PC-3 (cell line): Measurements from ENCODE around the gene CDKN2B-AS1. TPM values are rescaled to one million over a fixed set of nuclear protein-coding genes. Genes with fewer than 3 reads are reported as not detected.

ENCODE experiments used
- ATAC-seq: fragments of 200-7000 bp; cut with Tn5 transposase; 2 replicates; pipeline ENCODE4 v1.9.1; 2020; ENCODE audit warnings: mild to moderate bottlenecking, moderate library complexity
- BruUV-seq: library from RNA; stranded (reverse); fragments of 400-500 nt; replicated peaks from 2 replicates; lab custom pipeline; 2021; lab: Mats Ljungman, UMichigan
- CTCF ChIA-PET: fragments of 300-600 bp; sonication (Branson Sonifier 250); formaldehyde crosslinking; loops from one replicate; lab custom pipeline; 2022; ENCODE audit warnings: antibody characterized with exemption; lab: Charles Lee
- POLR2A ChIA-PET: fragments of 300-600 bp; sonication (Branson Sonifier 250); formaldehyde crosslinking; loops from one replicate; lab custom pipeline; 2022; ENCODE audit warnings: antibody characterized with exemption; ENCODE audit not compliant: unreplicated experiment; lab: Charles Lee
- DNase-seq: peaks from one replicate; pipeline ENCODE4 v3.0.0-alpha.2; 2015
- H2AFZ ChIP-seq: fragments of 300-600 bp; sonication (generic); 2 replicates; pipeline ENCODE4 v1.6.0; 2016; ENCODE audit warnings: antibody characterized with exemption, low read length
- H3F3A ChIP-seq: fragments of 300-600 bp; sonication (generic); one replicate; pipeline ENCODE4 v1.6.0; 2017; ENCODE audit warnings: antibody characterized with exemption, low read length, control low read depth, mild to moderate bottlenecking; ENCODE audit not compliant: unreplicated experiment
- H3K27ac ChIP-seq: fragments of 300-600 bp; sonication (generic); 2 replicates; pipeline ENCODE4 v1.5.1; 2016; ENCODE audit warnings: mild to moderate bottlenecking, low read length
- H3K27me3 ChIP-seq: fragments of 300-600 bp; sonication (generic); 2 replicates; pipeline ENCODE4 v1.6.1; 2016; ENCODE audit warnings: low read length, mixed read lengths
- H3K36me3 ChIP-seq: fragments of 300-600 bp; sonication (generic); 2 replicates; pipeline ENCODE4 v1.6.1; 2016; ENCODE audit warnings: low read depth, mixed run types, low read length, mixed read lengths
- H3K4me1 ChIP-seq: fragments of 300-600 bp; sonication (generic); 2 replicates; pipeline ENCODE4 v1.5.1; 2016; ENCODE audit warnings: low read length; ENCODE audit not compliant: insufficient read depth
- H3K4me2 ChIP-seq: fragments of 300-600 bp; sonication (generic); 2 replicates; pipeline ENCODE4 v1.6.0; 2016; ENCODE audit warnings: low read length
- H3K4me3 ChIP-seq: fragments of 300-600 bp; sonication (generic); 2 replicates; pipeline ENCODE4 v1.5.1; 2016; ENCODE audit warnings: mild to moderate bottlenecking, low read length, mixed read lengths
- H3K79me2 ChIP-seq: fragments of 300-600 bp; sonication (generic); 2 replicates; pipeline ENCODE4 v1.6.1; 2017; ENCODE audit warnings: low read length, mixed read lengths
- H3K9ac ChIP-seq: fragments of 300-600 bp; sonication (generic); 2 replicates; pipeline ENCODE4 v1.6.0; 2016; ENCODE audit warnings: mild to moderate bottlenecking, low read length
- H3K9me2 ChIP-seq: fragments of 300-600 bp; sonication (generic); replicated peaks from 2 replicates; pipeline ENCODE4 v1.6.1; 2016; ENCODE audit warnings: mixed run types, low read length, mixed read lengths
- H3K9me3 ChIP-seq: fragments of 300-600 bp; sonication (generic); 2 replicates; pipeline ENCODE4 v1.6.1; 2016; ENCODE audit warnings: low read length, mixed read lengths
- H4K20me1 ChIP-seq: fragments of 300-600 bp; sonication (generic); 2 replicates; pipeline ENCODE4 v1.6.1; 2016; ENCODE audit warnings: low read length, mixed read lengths
- EZH2 ChIP-seq: fragments of 300-600 bp; sonication (generic); IDR thresholded peaks from one replicate; pipeline ENCODE4 v1.6.1; 2017; ENCODE audit warnings: antibody characterized with exemption, mild to moderate bottlenecking, low read length; ENCODE audit not compliant: unreplicated experiment
- EZH2phosphoT487 ChIP-seq: fragments of 300-600 bp; sonication (generic); IDR thresholded peaks from 2 replicates; pipeline ENCODE4 v1.6.1; 2018; ENCODE audit warnings: mild to moderate bottlenecking, antibody characterized with exemption, low read length, borderline replicate concordance
- intact Hi-C: fragments of 100-400 bp; cut with micrococcal nuclease; formaldehyde crosslinking; loops from 2 replicates; pipeline ENCODE4 v1.9.0; 2023
- total RNA-seq: library from RNA; depleted of rRNA; stranded (reverse); fragments of >200 nt; gene quantifications from 2 replicates; pipeline ENCODE4 v1.2.3, GENCODE V29; 2014
- TF ChIP-seq, protein P1 (sequence below): fragments of 300-600 bp; sonication (generic); conservative IDR thresholded peaks from 2 replicates; pipeline ENCODE4 v1.5.1; 2017; ENCODE audit warnings: antibody characterized with exemption, low read depth, mild to moderate bottlenecking, low read length

Gene CDKN2B-AS1
- total RNA-seq, 1 experiment from 2014 or later, result 2.0 TPM

DNA sequence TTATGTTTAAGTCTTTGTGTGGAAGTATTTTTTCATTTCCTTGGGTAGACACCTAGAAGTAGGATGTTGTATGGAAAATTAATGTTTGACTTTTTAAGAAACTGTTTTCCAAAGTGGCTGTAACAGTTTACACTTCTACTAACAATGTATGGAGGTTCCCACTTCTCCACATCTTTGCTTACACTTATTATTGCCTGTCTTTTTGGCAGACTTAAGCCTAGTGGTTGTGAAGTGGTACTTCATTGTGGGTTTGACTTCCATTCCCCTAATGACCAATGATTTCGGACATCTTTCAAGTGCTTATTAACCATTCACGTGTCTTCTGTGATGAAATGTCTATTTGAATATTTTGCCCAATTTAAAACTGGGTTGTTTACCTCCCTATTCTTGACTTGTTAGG, 106.0 kb downstream of the CDKN2B-AS1 start:
- no peaks in the 10 kb centered on the region for H3K9me2 ChIP-seq
- no peaks in the 10 kb centered on the region for H3K79me2 ChIP-seq
- H2AFZ ChIP-seq, result no peak overlapping the region
- no peak overlapping the region for H3K4me3 ChIP-seq
- no peaks in the 10 kb centered on the region for H3K27me3 ChIP-seq
- intact Hi-C loops, result loop anchor here (5.0 kb wide), 1 partner anchor 48 kb away; no protein-coding TSS in a partner anchor
- H4K20me1 ChIP-seq, result no peaks in the 10 kb centered on the region
- ATAC-seq, result no peak
- BruUV-seq, result no TSS peak
- no peak overlapping the region for H3K9ac ChIP-seq
- no peak for TF ChIP-seq EZH2
- TF ChIP-seq, protein P1, sequence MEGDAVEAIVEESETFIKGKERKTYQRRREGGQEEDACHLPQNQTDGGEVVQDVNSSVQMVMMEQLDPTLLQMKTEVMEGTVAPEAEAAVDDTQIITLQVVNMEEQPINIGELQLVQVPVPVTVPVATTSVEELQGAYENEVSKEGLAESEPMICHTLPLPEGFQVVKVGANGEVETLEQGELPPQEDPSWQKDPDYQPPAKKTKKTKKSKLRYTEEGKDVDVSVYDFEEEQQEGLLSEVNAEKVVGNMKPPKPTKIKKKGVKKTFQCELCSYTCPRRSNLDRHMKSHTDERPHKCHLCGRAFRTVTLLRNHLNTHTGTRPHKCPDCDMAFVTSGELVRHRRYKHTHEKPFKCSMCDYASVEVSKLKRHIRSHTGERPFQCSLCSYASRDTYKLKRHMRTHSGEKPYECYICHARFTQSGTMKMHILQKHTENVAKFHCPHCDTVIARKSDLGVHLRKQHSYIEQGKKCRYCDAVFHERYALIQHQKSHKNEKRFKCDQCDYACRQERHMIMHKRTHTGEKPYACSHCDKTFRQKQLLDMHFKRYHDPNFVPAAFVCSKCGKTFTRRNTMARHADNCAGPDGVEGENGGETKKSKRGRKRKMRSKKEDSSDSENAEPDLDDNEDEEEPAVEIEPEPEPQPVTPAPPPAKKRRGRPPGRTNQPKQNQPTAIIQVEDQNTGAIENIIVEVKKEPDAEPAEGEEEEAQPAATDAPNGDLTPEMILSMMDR, result 0 out of 2 replicates have a peak, but pooled peaks have one; percentile 25
- H3K4me2 ChIP-seq, result no peak overlapping the region
- no peaks in the 10 kb centered on the region for H3K36me3 ChIP-seq
- no peak overlapping the region for H3K27ac ChIP-seq
- DNase-seq, result no peak
- H3K9me3 ChIP-seq, result no peaks in the 10 kb centered on the region
- ChIA-PET POLR2A (no interaction called here), CTCF (no interaction called here)
- H3F3A ChIP-seq, result no peaks in the 10 kb centered on the region
- H3K4me1 ChIP-seq, result peaks cover 46% of the 10 kb centered on the region

DNA sequence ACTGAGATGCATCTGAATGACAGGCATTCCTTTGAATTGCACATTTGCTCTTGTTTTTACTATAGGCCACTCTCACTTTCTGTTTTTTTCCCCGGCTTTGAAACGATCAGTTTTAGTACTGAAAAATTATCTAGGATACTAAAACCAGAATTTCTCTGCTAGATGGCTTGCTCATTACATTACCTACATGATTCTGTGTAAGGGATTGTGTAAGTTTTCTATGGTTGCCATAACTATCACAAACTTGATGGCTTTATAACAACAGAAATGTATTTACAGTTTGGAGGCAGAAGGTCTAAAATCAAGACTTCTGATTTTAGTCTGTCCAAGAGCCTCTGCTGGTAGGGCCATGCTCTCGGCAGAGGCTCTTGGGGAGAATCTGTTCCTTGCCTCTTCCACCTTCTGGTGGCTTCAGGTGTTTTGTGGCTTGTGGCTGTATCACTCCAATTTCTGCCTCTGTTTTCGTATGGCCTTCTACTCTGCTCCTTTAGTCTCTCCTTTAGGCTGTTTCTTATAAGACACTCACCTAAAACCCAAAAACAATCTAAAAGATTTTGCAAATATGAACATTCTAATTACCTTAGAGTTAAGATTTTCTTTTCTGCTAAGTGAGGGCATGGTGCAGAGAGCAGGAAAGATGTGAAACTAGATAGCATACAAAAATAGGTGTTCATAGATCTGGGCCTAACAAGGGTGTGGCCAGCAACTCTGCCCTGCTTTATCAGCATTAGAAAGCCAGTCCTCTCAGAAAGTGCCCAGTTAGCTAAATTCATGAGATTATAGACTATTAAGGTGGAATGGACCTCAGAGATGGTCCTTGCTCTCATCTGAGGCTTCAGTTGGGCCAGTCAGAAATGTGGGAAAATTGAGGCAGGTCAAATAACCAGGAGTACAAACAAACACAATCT, 107.8 kb downstream of the CDKN2B-AS1 start:
- no peaks in the 10 kb centered on the region for H3K9me2 ChIP-seq
- peak overlapping the region; percentile 95 for H3K27ac ChIP-seq
- H3K79me2 ChIP-seq, result no peaks in the 10 kb centered on the region
- intact Hi-C loops, result loop anchor here (2.0 to 5.0 kb wide), 2 partner anchors 50 to 136 kb away; no protein-coding TSS in a partner anchor
- no peaks in the 10 kb centered on the region for H3K27me3 ChIP-seq
- DNase-seq, result peak; percentile 41
- ChIA-PET POLR2A (interaction anchor here (0.6 to 1.0 kb wide), 3 partner anchors 18 to 93 kb away, joined by 4 to 11 read pairs (median 7); partner anchors contain the start of gene CDKN2B), CTCF (no interaction called here)
- TF ChIP-seq, protein P1, result no peak
- TF ChIP-seq EZH2, result no peak
- no peak for TF ChIP-seq EZH2phosphoT487
- BruUV-seq, result TSS peak; percentile 94
- H3K4me1 ChIP-seq, result peaks cover 46% of the 10 kb centered on the region
- no peaks in the 10 kb centered on the region for H3K9me3 ChIP-seq
- peak overlapping the region; percentile 49 for H3K4me2 ChIP-seq
- peak; percentile 53 for ATAC-seq
- H3F3A ChIP-seq, result no peaks in the 10 kb centered on the region
- no peak overlapping the region for H2AFZ ChIP-seq
- H4K20me1 ChIP-seq, result no peaks in the 10 kb centered on the region
- no peaks in the 10 kb centered on the region for H3K36me3 ChIP-seq
- H3K9ac ChIP-seq, result peak overlapping the region; percentile 50
- no peak overlapping the region for H3K4me3 ChIP-seq
